Aorta (tissue), 5 donors: ENCODE data around the gene TSPAN15. TPM values are rescaled to one million over a fixed set of nuclear protein-coding genes. Genes with fewer than 3 reads are reported as not detected.

Source experiments
- ATAC-seq: fragments of 200-7000 bp; cut with Tn5 transposase; one replicate; pipeline ENCODE4 v1.9.1; 2022; ENCODE audit warnings: moderate library complexity; ENCODE audit not compliant: low FRiP score
- DNase-seq, 2 donors: peaks; one replicate each; pipeline ENCODE4 v3.0.0-alpha.2; 2020
- H3K27ac ChIP-seq, 2 donors: one replicate each; pipeline ENCODE4 v1.5.1; 2013; ENCODE audit warnings: low read length in 2 of 2, mild to moderate bottlenecking in 2 of 2, moderate library complexity in 2 of 2, control low read depth in 1 of 2, inconsistent platforms in 1 of 2, low read depth in 1 of 2
- H3K27me3 ChIP-seq, 2 donors: one replicate each; pipeline ENCODE4 v1.6.1; 2013; ENCODE audit warnings: control low read depth in 1 of 2, low read length in 1 of 2, mild to moderate bottlenecking in 1 of 2, moderate library complexity in 1 of 2; ENCODE audit not compliant: insufficient read depth in 2 of 2, control insufficient read depth in 1 of 2
- H3K36me3 ChIP-seq, 2 donors: one replicate each; pipeline ENCODE4 v1.6.1; 2013; ENCODE audit warnings: control low read depth in 1 of 2, low read length in 1 of 2, mild to moderate bottlenecking in 1 of 2; ENCODE audit not compliant: insufficient read depth in 2 of 2, control insufficient read depth in 1 of 2
- H3K4me1 ChIP-seq, 2 donors: one replicate each; pipeline ENCODE4 v1.6.1; 2013; ENCODE audit warnings: low read length in 2 of 2, control low read depth in 1 of 2, mild to moderate bottlenecking in 1 of 2, moderate library complexity in 1 of 2; ENCODE audit not compliant: insufficient read depth in 2 of 2, control insufficient read depth in 1 of 2
- H3K4me3 ChIP-seq, 2 donors: one replicate each; pipeline ENCODE4 v1.5.1; 2013; ENCODE audit warnings: low read length in 2 of 2, control low read depth in 1 of 2, mild to moderate bottlenecking in 1 of 2
- H3K9me3 ChIP-seq: one replicate; pipeline ENCODE4 v1.6.1; 2013; ENCODE audit warnings: mild to moderate bottlenecking, low read length; ENCODE audit not compliant: control insufficient read depth
- WGBS, 2 donors: extraction: QIAGEN DNeasy Blood & Tissue Kit; methylation state at CpG; one replicate each; pipeline ENCODE4 v1.1.7; 2013; 5-methylcytosine and 5-hydroxymethylcytosine counted together
- intact Hi-C, 2 donors: fragments of 100-400 bp; cut with DNase I; formaldehyde crosslinking; loops; one replicate each; pipeline versions ENCODE4 v1.14.2 to v1.15.0; 2022
- polyA plus RNA-seq, 2 donors: library from polyadenylated mRNA; stranded (reverse); fragments of 200-250 nt; gene quantifications; one replicate each; pipeline ENCODE4 v1.2.3, GENCODE V29; 2013
- total RNA-seq, 2 donors: library from RNA; stranded (reverse); fragmentation: NEBNext Ultra II Directional; extraction: Animal tissue kit (Norgen Biotek cat#: 25700); gene quantifications; one replicate each; pipeline ENCODE4 v1.2.1, GENCODE V29; 2021
- donor health status: healthy with polysubstance abuse.
- donor health status: Bipolar disorder and iron deficiency.
- donor health status: DM: no; HTN: no; CAD: no.
- donor health status: DM: no; HTN: no; CAD: no.
- donor health status: DM: yes; HTN: yes; CAD: no.

The TSPAN15 gene
- total and polyA plus RNA-seq, 4 donors = 1.8 to 16.8 (median 11.5) TPM

GRCh38 chr10:69497611-69498390, 46.5 kb downstream of the TSPAN15 start:
- H3K4me3 ChIP-seq = no peak overlapping the region
- DNase-seq (peak in 1 of 2 donors; percentile 67), ATAC-seq (no peak)
- no peaks in the 10 kb centered on the region for H3K27me3 ChIP-seq
- intact Hi-C loops = loop anchor here in 1 of 2 donors (5.0 kb wide), 1 partner anchor 46 kb away; the partner anchor contains the start of gene TSPAN15
- no peaks in the 10 kb centered on the region for H3K36me3 ChIP-seq
- no peaks in the 10 kb centered on the region for H3K4me1 ChIP-seq
- no peaks in the 10 kb centered on the region for H3K9me3 ChIP-seq
- WGBS, 2 donors = 92 to 93% methylated on average over 11 of the region's 11 CpGs
- H3K27ac ChIP-seq = no peak overlapping the region

- Histone ChIP-seq H3K27me3 (no peaks in the 10 kb centered on the region), H3K4me1 (no peaks in the 10 kb centered on the region), H3K27ac (no peak overlapping the region), H3K4me3 (no peak overlapping the region), H3K9me3 (no peaks in the 10 kb centered on the region), H3K36me3 (no peaks in the 10 kb centered on the region)
- ATAC-seq (peak; percentile 22), DNase-seq (peak; percentile 75 to 87)
- WGBS, 2 donors = 46 to 50% methylated on average over 10 of the region's 10 CpGs
- intact Hi-C loops = loop anchor here in 1 of 2 donors (5.0 kb wide), 1 partner anchor 47 kb away; the partner anchor contains the start of gene TSPAN15
Observed at GRCh38 chr10:69498711-69499471, 47.6 kb downstream of the TSPAN15 start.

- WGBS, 2 donors = 91 to 93% methylated on average over 9 of the region's 9 CpGs
- DNase-seq (peak in 1 of 2 donors; percentile 50), ATAC-seq (no peak)
- intact Hi-C loops = loop anchor here (5.0 kb wide), 2 partner anchors 48 to 263 kb away; partner anchors contain the start of gene TSPAN15 (in 1 of the 2)
- H3K4me1 ChIP-seq = no peaks in the 10 kb centered on the region
- no peaks in the 10 kb centered on the region for H3K27me3 ChIP-seq
- H3K27ac ChIP-seq = no peak overlapping the region
- H3K9me3 ChIP-seq = no peaks in the 10 kb centered on the region
- no peaks in the 10 kb centered on the region for H3K36me3 ChIP-seq
- no peak overlapping the region for H3K4me3 ChIP-seq
Observed at GRCh38 chr10:69499726-69500689, 48.7 kb downstream of the TSPAN15 start.

- intact Hi-C loops = loop anchor here in 1 of 2 donors (5.0 kb wide), 1 partner anchor 264 kb away; no protein-coding TSS in a partner anchor
- Histone ChIP-seq H3K36me3 (no peaks in the 10 kb centered on the region), H3K9me3 (no peaks in the 10 kb centered on the region), H3K27me3 (no peaks in the 10 kb centered on the region), H3K27ac (no peak overlapping the region), H3K4me1 (no peaks in the 10 kb centered on the region), H3K4me3 (no peak overlapping the region)
- no peak for ATAC-seq
- WGBS, 2 donors = 91 to 95% methylated on average over 12 of the region's 12 CpGs
- DNase-seq = no peak
Observed at GRCh38 chr10:69500864-69501468, 49.7 kb downstream of the TSPAN15 start.

- ATAC-seq = no peak
- Histone ChIP-seq H3K4me1 (no peaks in the 10 kb centered on the region), H3K4me3 (no peak overlapping the region), H3K9me3 (no peaks in the 10 kb centered on the region), H3K27me3 (no peaks in the 10 kb centered on the region), H3K36me3 (no peaks in the 10 kb centered on the region), H3K27ac (no peak overlapping the region)
- DNase-seq = no peak
- intact Hi-C loops = loop anchor here in 1 of 2 donors (5.0 kb wide), 1 partner anchor 264 kb away; no protein-coding TSS in a partner anchor
- WGBS, 2 donors = 96 to 97% methylated on average over 6 of the region's 6 CpGs
Observed at GRCh38 chr10:69501657-69502056, 50.4 kb downstream of the TSPAN15 start.

- ATAC-seq = no peak
- DNase-seq = no peak
- 96 to 97% methylated on average over 4 of the region's 4 CpGs for WGBS, 2 donors
- H3K36me3 ChIP-seq = no peaks in the 10 kb centered on the region
- H3K27ac ChIP-seq = no peak overlapping the region
- no peaks in the 10 kb centered on the region for H3K4me1 ChIP-seq
- no peaks in the 10 kb centered on the region for H3K27me3 ChIP-seq
- intact Hi-C loops = loop anchor here in 1 of 2 donors (5.0 kb wide), 1 partner anchor 265 kb away; no protein-coding TSS in a partner anchor
- H3K9me3 ChIP-seq = no peaks in the 10 kb centered on the region
- H3K4me3 ChIP-seq = no peak overlapping the region
Observed at GRCh38 chr10:69502589-69502988, 51.3 kb downstream of the TSPAN15 start.

GRCh38 chr10:69503001-69503895, 52.0 kb downstream of the TSPAN15 start:
- H3K36me3 ChIP-seq = no peaks in the 10 kb centered on the region
- H3K9me3 ChIP-seq = no peaks in the 10 kb centered on the region
- WGBS, 2 donors = 88 to 91% methylated on average over 18 of the region's 18 CpGs
- no peak overlapping the region for H3K27ac ChIP-seq
- DNase-seq (no peak), ATAC-seq (no peak)
- intact Hi-C loops = loop anchor here in 1 of 2 donors (5.0 kb wide), 1 partner anchor 266 kb away; no protein-coding TSS in a partner anchor
- H3K4me1 ChIP-seq = no peaks in the 10 kb centered on the region
- no peak overlapping the region for H3K4me3 ChIP-seq
- no peaks in the 10 kb centered on the region for H3K27me3 ChIP-seq
